Measurements from ENCODE around the gene TRIM10. TPM values are rescaled to one million over a fixed set of nuclear protein-coding genes. Genes with fewer than 3 reads are reported as not detected.

Gene TRIM10
- total RNA-seq, 1 donor = not detected

GRCh38 chr6:30200551-30201281 lies 39.7 kb upstream of the TRIM10 start:
- no peak overlapping the region for H3K4me3 ChIP-seq (ENCODE audit: low read depth, low read length)
- no peak for DNase-seq (ENCODE audit: low read depth)
- TF ChIP-seq CTCF (IDR thresholded peaks at IDR 0.05; ENCODE audit: insufficient read depth, low read length) = no peak

GRCh38 chr6:30198166-30199084 lies 37.4 kb upstream of the TRIM10 start:
- H3K4me3 ChIP-seq (ENCODE audit: low read depth, low read length) = no peak overlapping the region
- DNase-seq (ENCODE audit: low read depth) = no peak
- TF ChIP-seq CTCF (IDR thresholded peaks at IDR 0.05; ENCODE audit: insufficient read depth, low read length) = no peak

GRCh38 chr6:30196376-30196775 lies 35.4 kb upstream of the TRIM10 start:
- no peak for DNase-seq (ENCODE audit: low read depth)
- no peak for TF ChIP-seq CTCF (IDR thresholded peaks at IDR 0.05; ENCODE audit: insufficient read depth, low read length)

GRCh38 chr6:30195951-30196350 lies 34.9 kb upstream of the TRIM10 start:
- no peak for DNase-seq (ENCODE audit: low read depth)
- no peak for TF ChIP-seq CTCF (IDR thresholded peaks at IDR 0.05; ENCODE audit: insufficient read depth, low read length)
- no peak overlapping the region for H3K4me3 ChIP-seq (ENCODE audit: low read depth, low read length)

More at GRCh38 chr6:30196376-30196775, 35.4 kb upstream of the TRIM10 start:
- no peak overlapping the region for H3K4me3 ChIP-seq (ENCODE audit: low read depth, low read length)

GRCh38 chr6:30194797-30195690 lies 34.0 kb upstream of the TRIM10 start:
- TF ChIP-seq CTCF (IDR thresholded peaks at IDR 0.05; ENCODE audit: insufficient read depth, low read length) = no peak
- no peak for DNase-seq (ENCODE audit: low read depth)
- H3K4me3 ChIP-seq (ENCODE audit: low read depth, low read length) = no peak overlapping the region

- H3K4me3 ChIP-seq (ENCODE audit: low read depth, low read length) = no peak overlapping the region
- no peak for TF ChIP-seq CTCF (IDR thresholded peaks at IDR 0.05; ENCODE audit: insufficient read depth, low read length)
- DNase-seq (ENCODE audit: low read depth) = no peak
Measured at GRCh38 chr6:30192076-30192475, 31.1 kb upstream of the TRIM10 start.

Measured in fibroblast of the aortic adventitia (primary cell).